NCI-H2196 treated with DMSO at 0.1 percent for 48 hours (cell line): ENCODE measurements around the gene CNNM1.

Experiments used
- DNase-seq: peaks from one replicate; lab custom pipeline; 2025; ENCODE audit not compliant: unreplicated experiment; lab: John Stamatoyannopoulos, UW

The CNNM1 gene

GRCh38 chr10:99418910-99419624 lies 89.9 kb downstream of the CNNM1 start:
- no peak for DNase-seq

- no peak for DNase-seq
Observed at GRCh38 chr10:99419688-99420087, 90.5 kb downstream of the CNNM1 start.

GRCh38 chr10:99421233-99421739 lies 92.1 kb downstream of the CNNM1 start:
- DNase-seq: no peak

- no peak for DNase-seq
Observed at GRCh38 chr10:99422529-99423096, 93.5 kb downstream of the CNNM1 start.

GRCh38 chr10:99424656-99425055 lies 95.5 kb downstream of the CNNM1 start:
- DNase-seq: no peak

GRCh38 chr10:99425204-99425603 lies 96.0 kb downstream of the CNNM1 start:
- DNase-seq: no peak

- no peak for DNase-seq
Observed at GRCh38 chr10:99426689-99427088, 97.5 kb downstream of the CNNM1 start.

GRCh38 chr10:99427566-99428190 lies 98.5 kb downstream of the CNNM1 start:
- no peak for DNase-seq

- no peak for DNase-seq
Observed at GRCh38 chr10:99429517-99430095, 100.5 kb downstream of the CNNM1 start.

- no peak for DNase-seq
Observed at GRCh38 chr10:99430116-99430450, 100.9 kb downstream of the CNNM1 start.

GRCh38 chr10:99430451-99431189 lies 101.5 kb downstream of the CNNM1 start, which contains the start of gene GOT1:
Gene GOT1 (minus strand): TSS chr10:99430624. CDS start chr10:99430565, 59 bp downstream.
- DNase-seq: peak; percentile 89

GRCh38 chr10:99431190-99431760 lies 102.1 kb downstream of the CNNM1 start:
- DNase-seq: no peak

- DNase-seq: no peak
Observed at GRCh38 chr10:99432047-99432446, 102.9 kb downstream of the CNNM1 start.

- DNase-seq: no peak
Observed at GRCh38 chr10:99432881-99433280, 103.7 kb downstream of the CNNM1 start.

GRCh38 chr10:99433378-99434020 lies 104.3 kb downstream of the CNNM1 start:
- DNase-seq: no peak

GRCh38 chr10:99435986-99436638 lies 107.0 kb downstream of the CNNM1 start:
- peak; percentile 17 for DNase-seq

- no peak for DNase-seq
Observed at GRCh38 chr10:99438890-99439289, 109.7 kb downstream of the CNNM1 start.

- DNase-seq: no peak
Observed at GRCh38 chr10:99442394-99442793, 113.2 kb downstream of the CNNM1 start.

GRCh38 chr10:99443500-99443899 lies 114.3 kb downstream of the CNNM1 start:
- DNase-seq: no peak
